Stimulated activated CD4-positive, alpha-beta T cell treated with anti-CD3 and anti-CD28 coated beads, Interleukin-4, amount 100 ng/mL, for 4 hours (primary cell): Measurements from ENCODE around the gene TSC2.

Experiments used
- DNase-seq, 2 experiments: peaks; one replicate each; pipeline ENCODE4 v3.0.0-alpha.2; 2020

TSC2 gene

DNA sequence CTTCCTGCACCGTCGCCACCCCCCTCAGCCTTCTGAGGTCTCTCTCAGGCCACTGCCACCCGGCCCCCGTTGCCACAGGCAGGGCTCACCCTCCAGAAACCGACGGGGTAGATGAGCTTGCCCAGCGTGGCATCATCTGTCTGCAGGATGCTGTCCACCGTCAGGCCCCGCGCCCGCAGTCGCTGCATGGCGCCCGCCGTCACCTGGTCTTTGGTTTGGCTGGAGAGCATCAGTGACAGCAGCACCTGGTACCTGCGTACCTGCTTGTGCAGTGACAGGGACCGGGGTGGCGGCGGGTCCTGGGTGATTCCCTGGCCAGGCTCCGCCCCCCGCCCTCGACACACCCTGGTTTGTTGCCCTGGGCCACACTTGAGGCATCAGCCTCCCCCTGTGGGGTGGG lies 3.2 kb upstream of the TSC2 start:
- DNase-seq: no peak

DNA sequence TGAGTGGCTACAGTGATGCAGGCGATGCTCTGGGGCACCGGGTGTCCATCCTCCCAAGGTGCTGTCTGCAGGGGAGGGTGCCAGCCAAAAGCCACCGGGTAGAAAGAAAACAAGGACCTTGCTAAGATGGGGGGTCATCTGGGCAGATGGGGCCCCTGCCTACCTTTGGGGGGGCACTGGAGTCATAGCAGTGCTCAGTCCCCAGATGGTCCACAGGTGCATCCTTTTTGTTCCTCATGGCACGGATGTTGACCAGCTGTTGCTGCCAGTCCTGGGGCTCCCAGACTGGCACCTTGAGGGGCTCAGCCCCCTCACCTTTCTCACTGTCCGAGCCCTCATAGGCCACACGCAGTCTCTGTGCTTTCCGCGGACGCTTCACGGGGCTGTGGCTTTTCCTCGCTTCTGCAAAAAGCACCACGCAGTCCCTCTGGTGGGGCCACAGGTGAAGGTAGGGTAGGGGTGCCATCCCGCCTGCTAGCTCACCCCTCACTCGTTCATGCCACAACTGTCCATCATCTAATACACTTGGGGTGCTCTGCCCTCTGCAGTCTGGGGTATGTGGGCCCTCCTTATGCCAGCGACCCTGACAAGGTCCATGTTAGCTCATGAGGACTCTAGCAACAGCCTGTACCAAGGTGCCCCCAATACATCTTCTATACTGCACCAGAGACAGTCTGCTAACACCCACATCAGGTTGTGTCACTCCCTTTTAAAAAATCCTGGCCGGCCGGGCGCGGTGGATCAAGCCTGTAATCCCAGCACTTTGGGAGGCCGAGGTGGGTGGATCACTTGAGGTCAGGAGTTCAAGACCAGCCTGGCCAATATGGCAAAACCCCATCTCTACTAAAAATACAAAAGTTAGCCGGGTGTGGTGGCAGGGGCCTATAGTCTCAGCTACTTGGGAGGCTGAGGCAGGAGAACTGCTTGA lies 1.6 kb upstream of the TSC2 start:
- DNase-seq: no peak

DNA sequence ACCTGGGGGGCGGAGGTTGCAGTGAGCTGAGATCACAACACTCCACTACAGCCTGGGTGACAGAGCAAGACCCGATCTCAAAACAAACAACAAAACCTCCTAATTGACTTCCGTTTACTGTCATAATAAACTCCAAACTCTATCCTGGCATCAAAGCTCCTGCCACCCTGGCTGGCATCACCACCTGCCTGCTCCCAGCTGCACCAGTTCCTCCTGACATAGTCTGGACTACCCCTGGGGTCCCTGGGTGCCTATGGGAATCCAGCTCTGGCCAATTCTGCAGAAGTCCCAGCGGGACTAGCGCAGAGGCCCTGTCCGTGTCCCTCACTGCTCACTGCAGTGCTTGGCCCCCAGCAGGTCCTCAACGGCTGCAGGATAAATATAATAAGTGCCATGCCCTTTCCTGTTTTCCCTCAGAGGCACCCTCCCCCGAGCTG lies 874 bp upstream of the TSC2 start:
- no peak for DNase-seq

DNA sequence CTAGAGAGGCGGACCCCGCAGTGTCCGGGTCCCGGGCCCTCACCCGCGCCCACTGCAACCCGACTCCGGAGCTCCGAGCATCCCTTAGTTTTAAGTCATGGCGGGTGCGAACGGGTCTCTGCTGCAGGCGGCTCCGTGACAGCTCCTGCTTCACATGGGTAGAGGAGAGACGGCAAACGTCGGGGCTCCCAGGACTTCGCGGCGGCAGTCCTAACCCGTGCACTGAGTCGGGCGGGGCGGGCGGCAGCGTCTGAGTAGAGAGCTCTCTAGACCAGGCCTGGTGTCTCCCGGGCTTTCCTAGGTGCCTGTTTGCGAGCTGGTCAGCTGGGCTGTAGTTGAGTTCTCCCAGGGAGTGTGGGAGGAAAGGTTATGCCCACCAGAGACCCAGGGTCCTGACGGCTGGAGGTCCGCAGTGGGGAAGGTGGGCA lies 345 bp downstream of the TSC2 start:
- no peak for DNase-seq

DNA sequence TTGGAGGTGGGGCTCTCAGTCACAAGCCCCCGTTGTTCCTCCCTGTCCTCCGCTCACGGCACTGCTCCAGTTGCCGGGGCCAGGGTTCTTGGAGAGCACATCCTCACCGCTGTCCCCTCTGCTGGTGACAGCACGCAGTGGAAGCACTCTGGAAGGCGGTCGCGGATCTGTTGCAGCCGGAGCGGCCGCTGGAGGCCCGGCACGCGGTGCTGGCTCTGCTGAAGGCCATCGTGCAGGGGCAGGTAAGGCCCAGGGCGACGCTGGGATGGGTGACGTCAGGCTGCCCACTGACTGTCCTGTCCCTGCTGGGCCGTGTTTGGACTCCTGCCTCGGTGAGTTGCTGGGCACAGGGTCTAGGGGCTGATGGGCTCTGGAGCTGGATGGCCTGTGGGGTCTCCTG lies 5.4 kb downstream of the TSC2 start:
- no peak for DNase-seq

DNA sequence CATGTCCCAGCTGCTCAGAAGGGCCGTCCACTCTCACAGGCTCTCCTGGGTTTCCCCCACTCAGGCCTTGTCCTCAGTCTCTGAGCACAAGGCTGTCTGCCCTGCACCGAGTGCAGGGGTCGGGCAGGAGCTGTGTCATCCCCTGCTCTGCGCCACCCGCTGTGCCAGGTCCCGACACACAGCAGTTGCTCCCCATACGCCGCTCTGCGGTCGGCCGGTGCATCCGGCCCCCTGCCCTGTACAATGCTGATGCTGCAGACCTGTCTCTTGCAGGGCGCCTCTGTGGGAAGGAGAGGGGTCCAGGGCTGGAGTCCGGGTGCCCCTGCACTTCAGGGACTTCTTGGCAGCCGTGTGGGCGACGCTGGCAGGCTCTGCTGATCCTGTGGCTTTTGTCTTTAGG lies 6.1 kb downstream of the TSC2 start:
- no peak for DNase-seq

DNA sequence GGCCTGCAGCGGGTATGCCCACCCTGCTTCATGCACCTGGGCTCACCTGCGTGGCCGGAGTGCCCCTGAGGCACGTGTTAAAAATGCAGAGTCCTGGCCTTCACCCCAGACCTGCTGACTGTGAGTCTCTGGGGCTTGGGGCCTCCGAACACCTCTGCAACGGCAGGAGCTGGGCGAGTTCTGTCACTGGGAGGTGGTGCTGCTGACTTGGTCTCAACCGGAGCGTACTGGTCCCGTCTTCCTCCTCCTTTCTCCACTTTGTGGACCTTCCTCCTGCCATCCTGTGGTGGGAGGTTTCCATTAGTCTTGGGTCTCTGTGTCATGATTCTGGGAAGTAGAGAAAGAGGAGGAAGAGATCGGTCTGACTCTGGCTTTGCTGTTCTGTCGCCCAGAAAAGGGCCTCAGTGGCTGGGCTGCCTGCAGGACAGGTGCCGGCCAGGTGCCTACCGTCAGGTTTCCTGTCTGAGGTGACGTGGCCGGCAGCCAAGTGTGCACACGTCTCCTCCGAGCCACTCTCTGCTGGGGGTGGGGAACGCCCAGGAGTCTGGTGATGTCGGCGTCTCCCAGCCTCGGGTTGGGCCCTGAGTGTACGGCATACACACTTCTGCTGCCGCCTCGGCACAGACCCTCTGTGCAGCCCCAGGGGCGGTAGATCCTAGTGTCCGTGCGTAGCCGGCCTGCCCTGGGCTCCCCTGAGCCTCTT lies 6.9 kb downstream of the TSC2 start:
- no peak for DNase-seq

DNA sequence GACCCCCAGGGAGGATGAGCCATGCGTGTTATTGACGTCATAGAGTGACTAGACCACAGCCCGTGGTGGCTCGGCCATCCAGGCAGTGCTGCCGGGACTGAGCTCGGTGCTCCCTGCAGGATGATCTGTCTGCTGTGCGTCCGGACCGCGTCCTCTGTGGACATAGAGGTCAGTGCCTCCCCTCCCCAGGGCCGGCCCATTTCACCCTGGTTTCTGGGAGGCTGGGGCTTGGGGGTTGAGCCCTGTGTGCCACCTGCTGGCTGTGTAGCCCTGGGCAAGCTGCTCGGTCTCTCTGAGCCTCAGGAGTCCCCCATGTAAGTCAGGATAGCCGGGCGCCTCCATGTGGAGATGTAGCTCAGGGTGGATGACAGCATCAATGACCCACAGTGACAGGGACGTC lies 8.3 kb downstream of the TSC2 start:
- DNase-seq: no peak

DNA sequence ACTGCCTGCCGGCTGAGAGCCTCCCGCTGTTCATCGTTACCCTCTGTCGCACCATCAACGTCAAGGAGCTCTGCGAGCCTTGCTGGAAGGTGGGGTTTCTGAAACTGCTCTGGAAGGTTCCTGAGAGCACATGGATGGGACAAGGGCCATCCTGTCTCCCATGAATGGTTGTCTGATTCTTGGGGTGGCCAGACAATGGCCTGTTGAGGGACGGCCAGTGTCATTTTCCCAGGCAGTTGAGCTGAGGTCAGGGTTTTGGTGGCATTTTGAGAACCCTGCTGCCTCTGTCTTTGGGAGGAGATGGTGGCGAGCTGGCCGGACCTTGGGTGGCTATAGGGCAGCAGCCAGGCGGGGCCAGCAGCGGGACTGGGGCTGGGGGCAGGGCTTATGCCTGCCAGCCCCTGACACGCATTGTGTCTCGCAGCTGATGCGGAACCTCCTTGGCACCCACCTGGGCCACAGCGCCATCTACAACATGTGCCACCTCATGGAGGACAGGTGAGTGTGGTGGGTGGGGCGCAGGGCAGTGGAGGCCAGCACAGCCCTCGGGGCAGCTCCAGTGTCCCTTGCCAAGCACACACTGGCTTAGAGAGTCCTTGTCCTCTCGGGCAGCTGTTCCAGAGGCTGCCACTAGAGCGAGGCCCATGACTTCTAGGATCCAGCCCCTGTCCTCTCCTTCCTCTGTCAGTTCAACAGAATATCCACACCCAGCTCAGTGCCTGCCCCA lies 9.1 kb downstream of the TSC2 start:
- no peak for DNase-seq

DNA sequence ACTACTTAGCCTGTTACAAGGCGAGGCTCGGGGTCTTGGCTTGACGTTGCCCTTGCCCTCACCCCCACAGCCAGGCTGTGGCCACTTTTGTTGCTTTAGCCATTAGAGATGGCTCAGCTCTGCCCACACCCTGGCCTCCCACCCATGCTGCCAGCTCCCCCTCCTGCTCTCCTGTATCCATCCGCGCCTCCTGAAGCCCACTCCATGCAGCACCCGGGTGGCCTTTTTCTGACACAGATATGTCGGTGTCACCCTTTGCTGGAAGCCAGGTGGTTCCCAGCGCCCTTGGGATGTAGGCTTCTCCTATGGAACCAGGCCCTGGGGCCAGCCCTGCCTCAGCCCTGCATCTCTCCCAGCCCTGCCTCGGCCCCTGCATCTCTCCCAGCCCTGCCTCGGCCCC lies 9.7 kb downstream of the TSC2 start:
- no peak for DNase-seq

DNA sequence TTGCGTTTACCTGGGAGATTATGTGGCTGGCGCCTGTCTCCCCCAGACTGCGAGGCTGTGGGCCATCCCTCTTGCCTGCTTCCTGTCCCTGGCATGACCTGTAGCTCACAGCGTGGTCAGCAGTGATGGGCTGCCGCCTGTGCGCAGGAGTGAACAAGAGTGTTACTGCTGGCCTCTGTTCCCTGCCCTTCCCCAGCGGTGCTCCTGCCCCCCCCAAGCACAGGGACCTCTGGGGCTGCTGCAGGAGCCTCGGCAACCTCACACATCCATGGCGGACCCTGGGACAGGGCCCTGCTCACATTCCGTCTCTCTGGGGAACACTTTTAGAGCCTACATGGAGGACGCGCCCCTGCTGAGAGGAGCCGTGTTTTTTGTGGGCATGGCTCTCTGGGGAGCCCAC lies 10.6 kb downstream of the TSC2 start:
- DNase-seq: no peak

DNA sequence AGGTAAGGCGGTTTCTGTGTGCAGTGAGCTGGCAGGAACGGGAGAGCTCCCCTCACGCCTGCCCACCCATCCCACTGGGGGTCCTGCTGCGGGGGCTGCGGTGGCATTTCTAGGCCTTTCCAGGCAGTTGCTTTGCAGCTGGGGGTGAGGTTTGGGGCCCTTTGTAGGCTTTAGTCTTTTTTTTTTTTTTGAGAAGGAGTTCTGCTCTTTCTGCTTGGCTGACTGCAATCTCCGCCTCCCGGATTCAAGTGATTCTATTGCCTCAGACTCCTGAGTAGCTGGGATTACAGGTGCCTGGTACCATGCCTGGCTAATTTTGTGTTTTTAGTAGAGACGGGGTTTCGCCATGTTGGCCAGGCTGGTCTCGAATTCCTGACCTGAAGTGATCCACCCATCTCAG lies 11.1 kb downstream of the TSC2 start:
- DNase-seq: no peak

DNA sequence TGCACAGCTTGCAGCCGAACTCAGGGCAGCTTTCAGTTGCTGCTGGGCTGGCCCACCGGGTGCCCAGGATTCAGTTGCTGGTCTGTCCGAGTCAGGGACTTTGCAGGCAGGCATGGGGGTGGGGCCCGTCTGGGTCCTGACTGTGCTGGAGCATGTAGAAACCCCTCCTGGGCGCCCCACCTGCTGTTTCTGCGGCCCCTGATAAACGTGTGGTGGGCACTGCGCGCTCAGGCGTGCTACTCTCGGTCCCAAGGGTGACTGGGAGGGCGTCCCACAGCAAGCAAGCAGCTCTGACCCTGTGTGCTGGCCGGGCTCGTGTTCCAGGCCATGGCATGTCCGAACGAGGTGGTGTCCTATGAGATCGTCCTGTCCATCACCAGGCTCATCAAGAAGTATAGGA lies 12.6 kb downstream of the TSC2 start:
- DNase-seq: no peak

DNA sequence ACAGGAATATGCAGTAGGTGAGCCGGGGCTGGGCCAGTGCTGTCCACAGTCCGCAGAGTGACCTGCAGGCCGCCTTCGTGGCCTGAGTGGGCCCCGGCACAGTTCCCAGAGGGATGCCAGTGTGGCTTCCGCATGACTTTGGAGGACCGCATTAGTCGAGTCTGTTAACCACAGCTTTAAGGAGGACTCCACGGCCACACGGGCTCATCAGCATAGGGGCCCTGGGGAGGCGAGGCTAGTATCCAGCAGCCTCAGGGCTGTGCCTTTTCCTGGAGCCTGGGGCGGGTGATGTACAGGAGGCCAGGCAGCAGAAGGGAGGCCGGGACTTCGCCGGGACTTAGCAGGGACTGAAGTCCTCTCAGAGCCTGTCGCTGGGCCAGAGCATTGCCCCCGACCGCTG lies 13.2 kb downstream of the TSC2 start:
- no peak for DNase-seq

DNA sequence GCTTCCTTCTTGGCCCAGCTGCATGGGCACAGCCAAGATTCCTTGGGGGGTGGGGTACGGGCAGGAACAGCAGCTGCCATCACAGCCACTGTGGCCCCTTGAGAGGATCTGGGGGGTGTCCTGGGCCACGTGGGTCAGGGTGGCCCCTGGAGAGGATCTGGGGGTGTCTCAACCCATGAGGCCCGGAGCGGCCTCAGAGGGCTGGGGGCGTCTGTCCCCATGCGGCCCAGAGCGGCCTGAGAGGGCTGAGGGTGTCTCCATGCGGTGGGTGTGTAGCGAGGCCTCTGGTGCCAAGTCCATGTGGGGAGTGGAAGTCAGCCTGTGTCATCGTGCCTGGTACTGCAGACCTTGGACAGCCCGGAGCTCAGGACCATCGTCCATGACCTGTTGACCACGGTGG lies 13.7 kb downstream of the TSC2 start:
- no peak for DNase-seq

DNA sequence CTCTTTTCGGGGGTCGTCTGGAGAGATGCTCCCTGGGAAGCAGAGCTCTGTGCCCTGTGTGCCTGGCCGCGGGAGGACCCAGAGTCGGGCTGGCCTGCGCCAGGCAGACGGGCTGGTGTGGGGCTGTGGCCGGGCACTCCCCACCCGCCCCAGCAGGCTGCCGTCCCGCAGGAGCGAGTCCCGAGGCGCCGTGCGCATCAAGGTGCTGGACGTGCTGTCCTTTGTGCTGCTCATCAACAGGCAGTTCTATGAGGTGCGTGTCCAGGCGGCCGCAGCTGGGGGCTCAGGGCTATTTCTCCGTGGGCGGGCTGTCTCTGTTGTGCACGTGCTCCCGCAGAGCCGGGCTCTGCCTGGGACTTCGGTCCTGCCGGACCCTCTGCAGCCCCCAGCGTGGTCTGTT lies 15.0 kb downstream of the TSC2 start:
- DNase-seq: no peak

DNA sequence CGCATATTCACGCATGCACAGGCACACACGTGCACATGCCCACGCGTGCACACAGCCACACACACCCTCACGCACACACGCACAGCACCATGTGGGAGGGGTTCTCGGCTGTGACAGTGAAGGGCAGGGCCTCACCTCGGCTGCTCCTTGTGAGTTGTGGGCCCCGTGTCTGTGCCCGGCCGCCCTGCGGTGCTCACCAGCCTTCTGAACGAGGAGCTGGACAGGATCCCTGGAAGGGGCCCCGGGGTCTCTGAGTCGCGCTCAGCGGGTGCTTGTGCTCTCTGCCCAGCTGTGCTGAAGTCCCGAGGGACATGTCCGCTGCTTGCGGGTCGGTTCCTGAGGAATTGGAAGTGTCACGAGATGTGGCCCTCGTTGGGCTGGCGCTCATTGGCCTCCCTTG lies 16.1 kb downstream of the TSC2 start:
- DNase-seq: no peak

DNA sequence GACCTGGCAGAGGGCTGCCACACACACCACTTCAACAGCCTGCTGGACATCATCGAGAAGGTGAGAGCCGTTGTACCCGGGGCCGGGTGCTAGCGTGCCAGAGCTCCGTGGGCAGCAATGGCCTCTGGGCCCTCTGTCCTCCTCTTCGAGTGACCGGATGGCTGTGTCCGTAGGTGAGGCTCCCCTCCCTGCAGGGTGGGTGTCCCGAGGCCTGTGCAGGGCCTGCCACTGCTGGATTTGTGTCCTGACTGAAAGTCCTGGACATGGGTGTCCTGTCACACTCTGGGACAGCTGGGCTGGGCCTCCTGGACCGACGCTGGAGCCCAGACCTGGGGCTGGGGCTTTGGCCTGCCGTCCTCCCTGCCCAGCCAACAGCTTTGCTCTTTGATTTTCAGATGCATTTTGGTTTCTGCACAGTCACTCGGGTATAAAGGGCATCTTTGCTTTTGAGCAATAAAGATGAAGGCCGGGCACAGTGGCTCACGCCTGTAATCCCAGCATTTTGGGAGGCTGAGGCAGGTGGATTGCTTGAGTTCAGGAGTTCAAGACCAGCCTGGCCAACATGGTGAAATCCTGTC lies 16.7 kb downstream of the TSC2 start:
- DNase-seq: no peak

DNA sequence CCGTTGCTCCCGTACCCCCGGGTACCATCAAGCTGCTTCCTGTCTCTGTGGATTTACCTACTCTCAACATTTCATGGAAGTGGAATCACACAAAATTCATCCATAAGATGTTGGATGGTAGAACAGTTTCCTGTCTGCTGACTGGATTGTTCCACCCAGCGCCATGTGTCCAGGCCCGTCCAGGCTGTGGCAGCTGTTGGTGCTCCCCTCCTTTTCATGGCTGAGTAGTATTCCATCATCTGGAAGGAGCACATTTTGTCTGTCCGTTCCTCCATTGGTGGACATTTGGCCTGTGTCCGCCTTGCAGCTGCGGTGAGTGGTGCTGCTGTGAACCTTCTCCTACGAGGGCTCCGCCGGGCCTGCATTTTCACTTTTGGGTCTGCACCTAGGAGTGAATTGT lies 18.4 kb downstream of the TSC2 start:
- no peak for DNase-seq

DNA sequence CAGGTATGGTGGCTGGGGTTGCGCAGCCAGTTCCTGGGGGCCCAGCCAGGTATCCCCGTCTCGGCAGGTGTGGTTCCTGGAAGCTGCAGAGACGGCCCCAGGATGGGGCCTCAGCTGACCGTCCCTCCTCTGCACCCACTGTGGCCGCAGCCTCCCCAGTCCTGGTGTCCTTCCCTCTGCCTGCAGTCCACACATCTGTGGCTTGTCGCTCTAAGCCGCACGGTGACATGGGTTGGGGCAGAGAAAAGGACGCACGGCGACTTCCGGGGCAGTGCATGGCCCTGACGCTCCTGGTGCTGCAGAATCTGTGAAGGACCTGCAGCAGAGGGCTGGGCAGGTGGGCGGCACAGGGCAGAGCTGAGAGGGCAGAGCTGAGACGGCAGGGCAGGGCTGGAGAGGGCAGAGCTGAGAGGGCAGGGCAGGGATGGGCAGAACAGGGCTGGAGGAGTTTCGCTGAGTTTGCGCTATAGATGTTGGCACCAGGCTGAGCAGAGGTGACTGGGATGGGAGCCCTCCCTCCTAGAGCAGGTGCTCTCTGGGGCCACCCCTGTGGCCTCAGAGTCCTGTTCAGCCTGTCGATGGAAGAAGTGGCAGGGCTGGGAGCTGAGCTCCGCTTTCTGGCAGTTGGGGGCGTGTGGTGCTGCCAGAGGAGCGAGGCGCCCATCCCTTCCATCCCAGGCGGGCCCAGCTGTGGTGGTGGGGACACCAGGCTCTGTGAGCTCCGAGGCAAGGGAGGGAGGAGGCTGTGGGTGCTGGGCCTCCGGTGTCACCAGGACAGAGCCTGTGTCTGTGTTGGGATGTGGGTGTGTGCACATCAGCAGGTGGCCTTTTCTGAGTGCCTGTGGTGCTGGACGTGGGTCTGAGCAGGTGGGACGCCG lies 23.0 kb downstream of the TSC2 start:
- DNase-seq: no peak

DNA sequence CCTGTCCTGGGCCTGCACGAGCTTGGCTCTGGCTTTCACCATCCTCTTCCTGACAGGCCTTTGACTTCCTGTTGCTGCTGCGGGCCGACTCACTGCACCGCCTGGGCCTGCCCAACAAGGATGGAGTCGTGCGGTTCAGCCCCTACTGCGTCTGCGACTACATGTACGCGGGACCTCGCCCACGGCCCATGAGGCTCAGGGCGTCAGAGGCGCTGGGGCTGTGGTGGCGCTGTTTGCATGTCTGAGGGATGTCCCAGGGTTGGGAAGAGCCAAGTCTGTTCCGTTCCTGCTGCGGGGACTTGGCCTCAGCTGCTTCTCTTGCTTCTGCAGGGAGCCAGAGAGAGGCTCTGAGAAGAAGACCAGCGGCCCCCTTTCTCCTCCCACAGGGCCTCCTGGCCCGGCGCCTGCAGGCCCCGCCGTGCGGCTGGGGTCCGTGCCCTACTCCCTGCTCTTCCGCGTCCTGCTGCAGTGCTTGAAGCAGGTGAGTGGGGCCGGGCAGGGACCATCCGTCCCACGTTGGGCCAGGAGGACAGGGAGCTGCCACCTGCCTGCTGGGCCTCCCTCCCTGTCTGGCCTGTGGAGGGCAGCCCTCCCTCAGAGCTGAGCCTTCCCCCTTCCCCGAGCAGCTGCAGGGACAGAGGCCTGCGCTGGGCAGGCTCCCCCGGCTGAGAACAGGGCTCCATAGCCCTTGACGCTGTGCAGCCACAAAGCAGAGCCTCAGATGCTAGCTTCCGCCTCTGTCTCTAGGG lies 23.8 kb downstream of the TSC2 start:
- DNase-seq: no peak

DNA sequence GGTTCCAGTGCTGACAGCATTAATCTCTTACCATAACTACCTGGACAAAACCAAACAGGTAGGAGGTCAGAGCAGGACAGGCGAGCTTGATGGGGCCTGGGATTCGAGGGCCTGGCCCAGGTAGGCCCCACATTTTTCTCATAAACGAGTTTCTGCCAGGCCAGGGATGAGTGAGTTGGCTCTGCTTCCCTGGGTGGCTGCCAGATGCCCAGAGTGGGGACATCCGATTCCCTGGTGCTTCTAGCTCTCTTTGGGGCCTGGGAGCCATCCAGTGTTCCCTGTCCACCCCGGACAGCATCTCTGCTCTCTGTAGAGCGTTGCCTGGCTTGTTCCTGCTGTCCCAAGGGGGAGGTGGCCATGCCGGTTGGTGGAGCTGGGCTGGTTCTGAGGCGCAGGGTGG lies 25.1 kb downstream of the TSC2 start:
- no peak for DNase-seq
